Measurements from ENCODE around the gene ICE1.
"Not testable (repeated sequence)": the region's sequence is repeated elsewhere in the genome, so short reads cannot be mapped to it uniquely, and the experiment has no call there.

ICE1 gene

GRCh38 chr5:5456858-5457257 lies 34.4 kb downstream of the ICE1 start:
- no peak for DNase-seq

- DNase-seq: no peak
Observed at GRCh38 chr5:5460311-5460710, 37.8 kb downstream of the ICE1 start.

- DNase-seq: no peak
Observed at GRCh38 chr5:5461012-5461411, 38.5 kb downstream of the ICE1 start.

DNA sequence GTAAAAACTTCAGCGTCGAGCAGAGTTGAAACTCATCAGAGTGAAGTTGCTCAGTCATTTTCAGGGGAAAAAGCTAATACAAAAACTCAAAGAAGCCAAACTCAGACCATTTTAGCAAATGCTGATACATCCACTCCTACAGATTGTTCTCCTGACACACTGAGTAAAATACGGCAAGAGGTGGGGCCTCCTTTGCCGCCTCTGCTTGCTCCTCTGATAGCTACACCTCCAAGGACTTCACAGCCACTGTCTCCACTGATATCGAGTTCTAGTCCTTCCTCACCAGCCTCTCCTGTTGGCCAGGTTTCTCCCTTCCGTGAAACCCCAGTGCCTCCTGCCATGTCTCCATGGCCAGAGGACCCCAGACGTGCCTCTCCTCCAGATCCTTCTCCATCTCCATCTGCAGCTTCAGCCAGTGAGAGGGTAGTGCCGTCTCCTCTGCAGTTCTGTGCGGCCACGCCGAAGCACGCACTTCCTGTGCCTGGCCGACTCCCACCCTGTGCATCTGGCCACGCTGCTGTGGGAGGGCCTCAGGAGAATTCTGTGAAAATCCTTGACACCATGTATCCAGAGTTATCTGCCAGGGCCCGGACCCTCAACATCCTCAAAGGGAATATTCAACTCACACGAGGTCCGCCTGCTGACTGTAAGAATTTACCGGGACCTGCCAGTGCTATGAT lies 41.7 kb downstream of the ICE1 start:
- no peak for DNase-seq

- DNase-seq: no peak
Observed at GRCh38 chr5:5466227-5466626, 43.8 kb downstream of the ICE1 start.

DNA sequence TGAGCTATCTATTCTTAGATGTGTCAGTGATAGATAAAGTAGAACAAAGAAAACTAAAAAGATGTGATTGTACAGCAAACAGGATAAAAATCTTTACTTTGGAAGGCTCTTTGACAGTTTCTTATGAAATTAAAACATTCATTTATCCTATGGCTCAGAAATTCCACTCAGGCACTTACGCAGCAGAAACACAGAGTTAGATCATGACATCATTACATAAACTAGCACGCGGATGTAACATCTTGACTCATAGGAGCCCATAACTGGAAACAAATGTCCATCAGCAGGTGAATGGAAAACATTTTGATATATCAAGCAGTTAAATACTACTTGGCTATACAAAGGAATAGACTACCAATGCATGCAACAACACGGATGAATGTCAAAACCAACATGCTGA lies 45.3 kb downstream of the ICE1 start:
- no peak for DNase-seq

GRCh38 chr5:5470933-5471332 lies 48.5 kb downstream of the ICE1 start:
- no peak for DNase-seq

- DNase-seq: no peak
Observed at GRCh38 chr5:5473226-5473625, 50.7 kb downstream of the ICE1 start.

DNA sequence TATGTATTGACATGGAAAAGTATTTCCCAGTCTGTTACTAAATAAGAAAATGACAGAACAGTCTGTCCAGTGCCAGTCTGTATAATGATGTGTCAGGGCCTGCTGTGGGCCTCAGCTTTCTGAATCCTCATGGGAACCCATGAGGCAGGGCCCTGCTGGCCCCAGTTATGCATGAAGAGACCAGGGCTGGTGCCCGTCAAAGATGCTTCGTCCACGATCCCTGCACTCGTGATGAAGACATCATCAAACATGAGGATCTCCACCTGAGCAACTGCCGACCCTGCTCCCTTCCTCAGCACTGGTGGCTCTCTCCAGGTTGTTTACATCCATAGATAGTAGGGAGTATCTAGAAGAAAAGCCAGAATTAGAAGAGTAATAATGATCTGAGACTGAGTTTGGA lies 52.5 kb downstream of the ICE1 start:
- DNase-seq: no peak

DNA sequence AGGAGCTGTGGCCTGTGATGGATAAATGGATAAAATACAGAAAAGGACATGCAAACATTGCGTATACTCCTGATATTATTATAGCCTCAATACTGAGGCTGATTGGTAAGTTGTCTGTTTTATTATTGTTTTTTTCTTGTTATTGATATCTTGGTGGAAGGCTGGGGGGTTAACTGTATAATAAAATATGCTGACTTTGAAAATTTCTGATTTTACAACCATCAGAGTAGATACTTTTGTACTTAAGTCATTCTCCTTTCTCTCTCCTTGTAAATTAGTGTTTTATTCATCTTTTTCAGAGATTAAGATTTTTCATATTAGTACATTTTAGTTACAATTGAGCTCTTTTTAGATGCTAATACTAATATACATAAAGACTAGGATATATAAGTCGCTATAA lies 53.5 kb downstream of the ICE1 start:
- DNase-seq: no peak

DNA sequence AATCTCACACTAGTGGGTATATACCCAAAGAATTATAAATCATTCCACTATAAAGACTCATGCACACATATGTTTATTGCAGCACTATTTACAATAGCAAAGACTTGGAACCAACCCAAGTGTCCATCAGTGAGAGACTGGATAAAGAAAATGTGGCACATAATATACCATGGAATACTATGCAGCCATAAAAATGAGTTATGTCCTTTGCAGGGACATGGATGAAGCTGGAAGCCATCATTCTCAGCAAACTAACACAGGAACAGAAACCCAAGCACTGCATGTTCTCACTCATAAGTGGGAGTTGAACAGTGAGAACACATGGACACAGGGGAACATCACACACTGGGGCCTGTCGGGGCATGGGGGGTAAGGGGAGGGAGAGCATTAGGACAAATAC lies 57.1 kb downstream of the ICE1 start:
- not testable (repeated sequence) for DNase-seq

- no peak for DNase-seq
Observed at GRCh38 chr5:5480481-5481111, 58.1 kb downstream of the ICE1 start.

GRCh38 chr5:5481206-5481605 lies 58.7 kb downstream of the ICE1 start:
- no peak for DNase-seq

DNA sequence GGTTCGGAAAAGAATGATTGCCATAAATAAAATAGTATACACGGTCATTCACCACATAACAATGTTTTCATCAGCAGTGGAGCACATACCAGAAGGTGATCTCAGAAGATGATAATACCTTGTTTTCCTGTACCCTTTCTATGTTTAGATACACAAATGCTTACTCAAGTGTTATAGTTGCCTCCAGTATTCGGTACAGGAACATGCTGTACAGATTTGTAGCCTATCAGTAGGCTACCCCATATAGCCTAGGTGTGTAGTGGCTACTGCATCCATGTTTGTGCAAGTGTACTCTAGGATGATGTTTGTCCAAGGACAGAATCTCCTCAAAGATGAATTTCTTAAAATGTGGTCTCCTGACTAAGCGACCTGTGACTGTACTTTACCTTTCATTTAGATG lies 59.2 kb downstream of the ICE1 start:
- no peak for DNase-seq

GRCh38 chr5:5483350-5483749 lies 60.9 kb downstream of the ICE1 start:
- DNase-seq: no peak

- DNase-seq: no peak
Observed at GRCh38 chr5:5483880-5484598, 61.6 kb downstream of the ICE1 start.

GRCh38 chr5:5486122-5486521 lies 63.6 kb downstream of the ICE1 start:
- no peak for DNase-seq

- no peak for DNase-seq
Observed at GRCh38 chr5:5487585-5488360, 65.3 kb downstream of the ICE1 start.

GRCh38 chr5:5490774-5491347 lies 68.4 kb downstream of the ICE1 start:
- DNase-seq: no peak

DNA sequence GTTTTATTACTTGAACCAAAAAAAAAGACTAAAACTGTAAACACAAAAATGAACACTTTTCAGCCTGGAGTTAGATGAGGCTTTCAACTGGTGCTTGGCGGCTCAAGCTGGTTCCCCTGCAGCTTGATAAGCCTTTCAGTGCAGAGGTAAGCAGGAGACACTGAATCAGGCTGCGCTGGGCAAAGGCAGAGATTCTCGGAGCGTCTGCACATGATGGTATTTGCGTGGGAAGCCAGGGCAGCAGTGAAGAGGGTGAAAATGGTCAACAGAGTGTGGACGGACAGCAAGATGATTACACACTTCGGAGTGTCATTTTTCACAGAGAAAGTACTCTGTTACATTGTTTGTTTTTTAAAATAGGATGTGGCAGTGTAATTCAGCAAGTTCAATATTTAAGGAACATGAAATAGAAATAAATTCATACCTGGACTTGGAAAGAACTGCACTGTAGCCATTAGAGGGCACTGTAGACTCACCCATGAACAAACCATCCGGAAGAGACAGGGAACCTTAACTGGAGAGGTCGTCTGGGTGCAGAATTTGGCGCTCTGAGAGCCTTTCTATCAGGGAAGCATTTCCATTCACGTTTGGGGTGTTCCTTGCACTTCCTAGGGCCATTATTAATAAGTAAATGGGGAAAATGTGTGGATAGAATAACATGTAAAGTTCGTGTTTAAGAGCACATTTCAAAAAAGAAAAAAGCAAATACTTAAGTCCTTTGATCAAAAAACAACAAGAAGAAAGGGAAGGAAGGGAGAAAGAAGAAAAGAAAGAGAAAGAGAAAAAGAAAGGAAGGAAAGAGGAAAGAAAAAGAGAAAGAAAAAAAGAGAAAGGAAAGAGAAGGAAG lies 69.8 kb downstream of the ICE1 start:
- DNase-seq: no peak

- DNase-seq: not testable (repeated sequence)
Observed at GRCh38 chr5:5492934-5493271, 70.4 kb downstream of the ICE1 start.
